Osteocyte (in vitro differentiated cells): Measurements from ENCODE around the gene GRIK2. TPM values are rescaled to one million over a fixed set of nuclear protein-coding genes. Genes with fewer than 3 reads are reported as not detected.

Experiments
- DNase-seq: peaks from one replicate; pipeline ENCODE4 v3.0.0; 2021; ENCODE audit warnings: mixed read lengths; ENCODE audit not compliant: unreplicated experiment; ENCODE audit errors: extremely low spot score
- H3K27ac Mint-ChIP-seq: one replicate; pipeline ENCODE4 v1.8.0; 2021; ENCODE audit warnings: mild to moderate bottlenecking, mixed read lengths; ENCODE audit not compliant: unreplicated experiment
- H3K27me3 Mint-ChIP-seq: one replicate; pipeline ENCODE4 v1.8.0; 2021; ENCODE audit warnings: mixed read lengths; ENCODE audit not compliant: unreplicated experiment
- H3K36me3 Mint-ChIP-seq: one replicate; pipeline ENCODE4 v1.8.0; 2021; ENCODE audit warnings: mixed read lengths; ENCODE audit not compliant: unreplicated experiment
- H3K4me1 Mint-ChIP-seq: one replicate; pipeline ENCODE4 v1.8.0; 2021; ENCODE audit warnings: mixed read lengths; ENCODE audit not compliant: unreplicated experiment
- H3K4me3 Mint-ChIP-seq: one replicate; pipeline ENCODE4 v1.8.0; 2021; ENCODE audit warnings: mild to moderate bottlenecking, moderate library complexity, mixed read lengths; ENCODE audit not compliant: unreplicated experiment
- H3K9me3 Mint-ChIP-seq: one replicate; pipeline ENCODE4 v1.8.0; 2021; ENCODE audit warnings: mixed read lengths; ENCODE audit not compliant: unreplicated experiment
- total RNA-seq: library from RNA; stranded (reverse); gene quantifications from 2 replicates; pipeline ENCODE4 v1.2.1, GENCODE V29; 2021
- TF ChIP-seq, protein P1 (sequence below): fragments of 200-600 bp; sonication (generic); IDR thresholded peaks from 2 replicates; pipeline ENCODE4 v1.5.0; 2021; ENCODE audit warnings: antibody characterized with exemption, mild to moderate bottlenecking, moderate library complexity

The GRIK2 gene
- total RNA-seq, 1 donor from 2014 or later: 7.1 TPM

DNA sequence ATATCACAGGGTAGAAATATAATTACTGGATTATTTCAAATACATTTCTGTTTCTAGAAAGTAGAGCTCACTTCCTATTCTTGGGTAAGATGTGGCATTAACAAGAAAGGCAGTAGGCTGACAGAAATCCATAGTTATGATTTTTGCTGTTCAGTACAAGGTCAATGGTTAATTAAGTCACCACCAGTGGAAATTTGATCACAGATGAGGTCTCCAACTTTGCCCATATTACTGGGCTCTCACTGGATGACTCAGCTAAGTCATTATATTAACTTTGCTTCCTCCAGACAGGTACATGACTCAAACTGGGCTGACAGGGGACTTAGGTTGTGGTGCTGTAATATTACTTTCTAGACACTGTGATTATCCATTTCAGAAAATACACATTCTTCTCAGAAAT is 212.4 kb downstream of the GRIK2 start:
- H3K4me1 Mint-ChIP-seq: no peaks in the 10 kb centered on the region
- H3K9me3 Mint-ChIP-seq: peaks cover 13% of the 10 kb centered on the region
- H3K27me3 Mint-ChIP-seq: no peaks in the 10 kb centered on the region
- TF ChIP-seq, protein P1, sequence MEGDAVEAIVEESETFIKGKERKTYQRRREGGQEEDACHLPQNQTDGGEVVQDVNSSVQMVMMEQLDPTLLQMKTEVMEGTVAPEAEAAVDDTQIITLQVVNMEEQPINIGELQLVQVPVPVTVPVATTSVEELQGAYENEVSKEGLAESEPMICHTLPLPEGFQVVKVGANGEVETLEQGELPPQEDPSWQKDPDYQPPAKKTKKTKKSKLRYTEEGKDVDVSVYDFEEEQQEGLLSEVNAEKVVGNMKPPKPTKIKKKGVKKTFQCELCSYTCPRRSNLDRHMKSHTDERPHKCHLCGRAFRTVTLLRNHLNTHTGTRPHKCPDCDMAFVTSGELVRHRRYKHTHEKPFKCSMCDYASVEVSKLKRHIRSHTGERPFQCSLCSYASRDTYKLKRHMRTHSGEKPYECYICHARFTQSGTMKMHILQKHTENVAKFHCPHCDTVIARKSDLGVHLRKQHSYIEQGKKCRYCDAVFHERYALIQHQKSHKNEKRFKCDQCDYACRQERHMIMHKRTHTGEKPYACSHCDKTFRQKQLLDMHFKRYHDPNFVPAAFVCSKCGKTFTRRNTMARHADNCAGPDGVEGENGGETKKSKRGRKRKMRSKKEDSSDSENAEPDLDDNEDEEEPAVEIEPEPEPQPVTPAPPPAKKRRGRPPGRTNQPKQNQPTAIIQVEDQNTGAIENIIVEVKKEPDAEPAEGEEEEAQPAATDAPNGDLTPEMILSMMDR: no peak
- peaks cover 2% of the 10 kb centered on the region for H3K36me3 Mint-ChIP-seq
- H3K4me3 Mint-ChIP-seq: no peak overlapping the region
- H3K27ac Mint-ChIP-seq: no peak overlapping the region
- DNase-seq: no peak

- Mint-ChIP-seq H3K27ac (no peak overlapping the region), H3K9me3 (peaks cover under 1% of the 10 kb centered on the region)
Observed at GRCh38 chr6:101607111-101607690, 213.7 kb downstream of the GRIK2 start.

DNA sequence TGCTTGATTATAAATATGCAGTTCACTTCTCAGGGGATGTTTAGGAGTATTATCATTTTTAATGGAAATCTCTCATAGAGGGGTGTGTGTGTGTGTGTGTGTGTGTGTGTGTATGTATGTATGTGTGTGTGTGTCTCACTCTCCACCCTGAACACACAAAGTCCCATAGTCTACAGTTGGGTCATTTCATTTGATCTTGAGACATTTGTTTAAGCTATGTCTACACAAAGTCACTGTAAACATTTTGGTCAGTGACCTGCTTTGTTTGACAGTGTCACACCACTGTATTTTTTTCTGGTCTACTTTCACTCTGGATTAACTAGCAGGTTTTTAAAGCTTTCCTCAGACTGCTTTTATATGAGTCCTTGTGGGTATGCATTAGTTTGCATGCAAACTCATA is 215.2 kb downstream of the GRIK2 start:
- H3K27ac Mint-ChIP-seq: no peak overlapping the region

More at GRCh38 chr6:101607111-101607690, 213.7 kb downstream of the GRIK2 start:
- TF ChIP-seq, protein P1: no peak
- Mint-ChIP-seq H3K4me3 (no peak overlapping the region), H3K36me3 (no peaks in the 10 kb centered on the region), H3K4me1 (no peaks in the 10 kb centered on the region), H3K27me3 (no peaks in the 10 kb centered on the region)
- no peak for DNase-seq

DNA sequence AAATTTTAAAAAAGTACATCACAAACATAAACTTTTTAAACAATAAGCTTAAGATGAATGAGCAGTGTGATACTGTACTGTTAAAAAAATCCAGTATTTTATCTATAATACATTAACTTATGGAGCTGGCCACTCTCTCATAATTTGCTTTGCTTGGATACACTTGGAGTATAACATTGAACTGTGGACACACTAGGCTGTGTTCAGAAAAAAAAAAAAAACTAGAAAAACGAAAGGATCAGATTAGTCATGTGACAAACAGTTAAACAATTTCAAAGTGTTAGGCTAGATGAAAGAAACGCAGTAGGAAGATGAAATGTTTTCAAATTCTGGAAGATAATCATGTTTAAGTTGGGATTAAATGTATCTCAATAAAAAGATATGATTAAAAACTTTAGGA is 220.0 kb downstream of the GRIK2 start:
- no peak for DNase-seq
- no peaks in the 10 kb centered on the region for H3K36me3 Mint-ChIP-seq
- H3K4me1 Mint-ChIP-seq: no peaks in the 10 kb centered on the region
- H3K27me3 Mint-ChIP-seq: no peaks in the 10 kb centered on the region
- H3K27ac Mint-ChIP-seq: no peak overlapping the region
- no peaks in the 10 kb centered on the region for H3K9me3 Mint-ChIP-seq
- H3K4me3 Mint-ChIP-seq: no peak overlapping the region
- TF ChIP-seq, protein P1: no peak

More for the DNA sequence above, 215.2 kb downstream of the GRIK2 start:
- H3K9me3 Mint-ChIP-seq: no peaks in the 10 kb centered on the region
- H3K4me3 Mint-ChIP-seq: no peak overlapping the region
- no peaks in the 10 kb centered on the region for H3K36me3 Mint-ChIP-seq
- TF ChIP-seq, protein P1: no peak
- H3K27me3 Mint-ChIP-seq: no peaks in the 10 kb centered on the region
- no peaks in the 10 kb centered on the region for H3K4me1 Mint-ChIP-seq
- DNase-seq: no peak

- H3K36me3 Mint-ChIP-seq: no peaks in the 10 kb centered on the region
- DNase-seq: no peak
- no peak overlapping the region for H3K27ac Mint-ChIP-seq
- H3K4me3 Mint-ChIP-seq: no peak overlapping the region
- no peaks in the 10 kb centered on the region for H3K4me1 Mint-ChIP-seq
- H3K27me3 Mint-ChIP-seq: no peaks in the 10 kb centered on the region
- TF ChIP-seq, protein P1: no peak
- H3K9me3 Mint-ChIP-seq: no peaks in the 10 kb centered on the region
Observed at GRCh38 chr6:101614774-101615173, 221.3 kb downstream of the GRIK2 start.
